A673 (cell line): ENCODE measurements around the gene EPB41L4B.

Source experiments
- EZH2 ChIP-seq: fragments of 200-600 bp; sonication (generic); IDR thresholded peaks from 2 replicates; pipeline ENCODE4 v1.6.1; 2017; ENCODE audit warnings: borderline replicate concordance, low read depth, mild to moderate bottlenecking, mixed read lengths, antibody characterized with exemption, low read length; ENCODE audit not compliant: poor library complexity, severe bottlenecking
- TF ChIP-seq, protein P1 (sequence below): fragments of 300-800, 200-600 bp; sonication (generic); conservative IDR thresholded peaks from 2 replicates; pipeline ENCODE4 v1.5.1; 2017; ENCODE audit warnings: low read depth, mild to moderate bottlenecking, antibody characterized with exemption, low read length, moderate library complexity, mixed read lengths

DNA sequence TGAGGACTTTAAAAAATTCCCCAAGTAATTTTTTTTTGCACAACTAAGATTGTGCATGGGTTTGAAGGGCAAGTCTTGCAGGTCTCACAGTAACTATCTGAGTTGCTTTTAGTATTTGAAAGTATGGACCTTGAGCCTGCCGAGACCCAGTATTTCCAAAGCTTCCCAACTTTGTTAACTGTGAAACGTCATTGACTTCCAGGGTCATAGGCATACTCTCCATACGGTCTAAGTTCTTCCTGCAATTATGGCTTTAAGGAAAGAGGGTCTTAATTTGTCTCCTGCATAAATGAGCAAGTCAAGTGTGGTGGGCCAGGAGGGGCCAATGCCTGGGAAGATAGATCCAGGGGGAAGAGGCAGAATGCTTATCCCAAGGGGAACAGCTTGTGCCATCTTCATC lies 24.0 kb upstream of the EPB41L4B start:
- TF ChIP-seq, protein P1, sequence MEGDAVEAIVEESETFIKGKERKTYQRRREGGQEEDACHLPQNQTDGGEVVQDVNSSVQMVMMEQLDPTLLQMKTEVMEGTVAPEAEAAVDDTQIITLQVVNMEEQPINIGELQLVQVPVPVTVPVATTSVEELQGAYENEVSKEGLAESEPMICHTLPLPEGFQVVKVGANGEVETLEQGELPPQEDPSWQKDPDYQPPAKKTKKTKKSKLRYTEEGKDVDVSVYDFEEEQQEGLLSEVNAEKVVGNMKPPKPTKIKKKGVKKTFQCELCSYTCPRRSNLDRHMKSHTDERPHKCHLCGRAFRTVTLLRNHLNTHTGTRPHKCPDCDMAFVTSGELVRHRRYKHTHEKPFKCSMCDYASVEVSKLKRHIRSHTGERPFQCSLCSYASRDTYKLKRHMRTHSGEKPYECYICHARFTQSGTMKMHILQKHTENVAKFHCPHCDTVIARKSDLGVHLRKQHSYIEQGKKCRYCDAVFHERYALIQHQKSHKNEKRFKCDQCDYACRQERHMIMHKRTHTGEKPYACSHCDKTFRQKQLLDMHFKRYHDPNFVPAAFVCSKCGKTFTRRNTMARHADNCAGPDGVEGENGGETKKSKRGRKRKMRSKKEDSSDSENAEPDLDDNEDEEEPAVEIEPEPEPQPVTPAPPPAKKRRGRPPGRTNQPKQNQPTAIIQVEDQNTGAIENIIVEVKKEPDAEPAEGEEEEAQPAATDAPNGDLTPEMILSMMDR = no peak
- no peak for TF ChIP-seq EZH2
